ENCODE measurements around the gene MYZAP.

MYZAP gene

DNA sequence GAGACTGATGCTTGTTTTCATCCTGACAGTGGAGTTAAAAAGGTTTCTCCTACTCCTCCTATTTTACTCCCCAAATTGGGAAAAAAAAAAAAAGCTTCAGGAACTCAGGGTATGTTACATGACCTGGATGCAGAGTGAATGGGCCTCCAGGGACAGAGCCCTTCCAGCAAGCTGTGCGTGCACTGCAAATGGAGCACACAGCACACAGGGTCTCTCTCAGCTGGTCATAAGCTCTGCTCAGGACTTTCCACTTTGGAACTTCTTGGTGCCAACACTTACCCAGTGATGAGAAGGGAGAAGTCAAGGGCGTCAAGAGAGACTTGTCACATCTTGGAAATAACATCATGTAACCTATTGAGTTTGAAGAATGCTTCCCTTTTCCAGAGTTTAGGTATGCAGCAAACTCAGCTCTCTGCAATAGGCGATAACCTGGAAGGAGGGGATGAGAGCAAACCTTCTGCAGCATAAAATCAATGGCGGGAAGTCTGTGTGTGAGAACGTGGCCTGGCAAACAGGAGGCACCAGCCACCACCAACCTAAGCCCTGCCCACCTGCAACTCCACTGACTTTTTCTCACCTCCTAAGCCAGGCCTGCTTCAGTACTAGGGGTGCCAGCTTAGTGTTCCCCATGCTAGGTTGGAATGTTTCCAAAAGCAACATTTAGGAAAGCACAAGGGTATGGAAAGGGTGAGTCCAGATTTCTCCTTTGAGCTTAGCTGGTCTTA, 39.8 kb downstream of the MYZAP start:
- no peak for DNase-seq

DNA sequence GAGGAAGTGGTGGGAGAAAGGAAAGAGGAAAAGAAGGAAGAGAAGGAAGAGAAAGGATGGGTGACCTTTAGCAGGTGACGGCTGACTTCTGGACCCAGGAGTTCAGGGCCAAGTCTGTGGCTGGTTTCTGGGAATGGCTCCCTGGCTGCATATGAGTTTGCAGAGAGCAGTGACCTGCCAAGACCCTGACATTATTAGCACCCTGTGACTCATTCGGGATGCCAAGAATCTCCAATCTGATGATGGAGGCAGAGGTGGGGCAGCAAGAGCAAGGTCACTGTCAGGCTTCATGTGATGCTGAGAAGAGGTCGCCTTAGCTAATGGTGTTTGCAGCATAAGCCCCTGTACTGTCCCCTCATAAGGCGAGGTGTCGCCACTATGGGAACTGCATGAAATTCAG, 42.6 kb downstream of the MYZAP start:
- DNase-seq = no peak

DNA sequence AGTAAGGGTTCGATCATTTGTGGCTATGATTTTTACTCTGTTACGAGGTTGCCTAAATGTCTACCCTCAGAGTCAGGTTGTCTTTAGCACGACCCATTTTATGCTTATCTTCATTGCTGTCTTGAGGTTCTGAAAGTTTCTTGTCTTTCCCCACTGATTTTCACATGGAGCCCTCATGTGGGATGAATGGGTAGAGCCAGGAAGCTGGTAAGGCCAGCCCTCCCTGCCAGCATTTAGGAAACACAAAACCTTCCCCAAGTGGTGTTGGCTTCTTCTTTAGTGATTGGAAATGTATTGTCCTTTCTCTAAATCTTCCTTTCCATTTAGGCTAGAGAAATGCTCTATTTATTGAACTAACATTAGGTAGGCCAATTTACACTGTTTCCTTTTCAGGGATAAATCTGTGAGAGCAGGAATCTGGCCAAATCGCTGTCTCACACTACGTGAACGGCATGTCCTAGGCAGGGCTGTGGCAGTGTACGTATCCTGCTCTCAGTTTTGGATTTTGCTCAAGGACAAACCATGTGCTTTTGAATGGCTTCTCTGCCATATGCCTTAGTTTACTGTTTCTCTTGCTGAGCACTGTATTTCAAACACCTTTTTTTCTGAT, 43.7 kb downstream of the MYZAP start:
- no peak for DNase-seq

DNA sequence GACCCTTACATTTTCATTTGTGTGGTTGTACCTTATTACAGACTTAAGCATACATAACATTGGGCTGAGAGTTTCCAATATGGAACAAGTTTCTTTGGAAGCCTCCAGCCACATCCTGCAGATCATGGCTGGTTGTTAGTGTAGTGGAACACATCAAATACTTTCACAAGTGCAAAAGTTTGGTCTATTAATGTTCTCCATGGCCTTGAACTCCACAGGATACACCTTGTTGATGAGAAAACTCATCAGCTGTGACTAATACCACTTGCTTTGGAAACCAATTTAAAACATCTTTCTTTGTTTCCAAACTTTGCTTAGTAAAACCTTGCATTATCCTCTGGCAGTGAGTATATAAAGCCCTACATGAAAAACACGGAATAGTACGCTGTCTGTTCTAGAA, 46.1 kb downstream of the MYZAP start:
- no peak for DNase-seq

DNA sequence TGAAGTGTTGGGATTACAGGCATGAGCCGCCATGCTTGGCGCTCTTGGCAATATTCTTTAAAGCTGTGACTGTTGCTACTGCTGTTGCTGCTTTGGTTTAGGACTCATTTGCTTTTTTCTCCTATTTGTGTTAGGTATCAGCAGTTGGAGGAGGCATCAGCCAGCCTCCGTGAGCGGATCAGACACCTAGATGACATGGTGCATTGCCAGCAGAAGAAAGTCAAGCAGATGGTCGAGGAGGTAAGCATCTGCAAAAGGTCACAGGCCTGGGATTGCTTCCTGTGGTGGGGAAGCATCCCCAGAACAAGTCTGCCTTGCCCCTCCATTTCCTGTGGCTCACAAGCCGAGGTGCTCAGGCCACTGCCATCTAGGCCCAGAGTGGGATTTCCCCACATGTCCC, 47.6 kb downstream of the MYZAP start:
- no peak for DNase-seq

DNA sequence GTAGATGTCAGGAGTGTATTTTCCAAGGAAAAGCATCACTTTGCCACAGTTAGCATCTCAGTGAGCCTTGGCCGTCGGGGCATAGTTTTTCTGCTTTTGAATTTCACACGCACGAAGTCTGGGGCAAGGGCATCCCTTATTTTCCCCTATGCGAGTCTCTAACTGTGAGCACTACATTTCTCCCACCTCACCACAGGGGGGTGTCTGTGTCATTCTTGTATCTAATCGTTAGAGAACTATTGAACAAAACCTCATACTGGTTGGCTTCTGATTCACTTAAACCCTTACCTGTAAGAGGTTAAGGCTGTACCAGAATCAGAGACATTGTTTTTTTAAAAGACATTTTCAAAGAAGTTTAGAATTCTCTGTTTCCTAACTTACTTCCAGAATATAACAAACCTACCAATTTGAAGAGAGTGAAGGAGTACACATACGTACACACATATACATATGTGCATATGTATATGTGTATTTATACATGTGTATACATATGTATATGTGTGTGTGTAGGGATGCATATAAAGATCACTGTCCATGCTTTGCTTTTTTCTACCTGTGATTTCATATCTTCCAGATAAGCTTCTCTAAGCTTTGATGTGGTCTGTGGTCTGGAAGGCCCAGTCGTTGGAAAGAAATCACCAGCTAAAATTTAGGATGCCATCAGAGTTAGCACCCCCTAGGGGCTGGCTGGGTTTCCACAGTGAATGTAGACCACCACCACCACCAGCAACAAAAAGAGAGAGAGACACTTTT, 49.4 kb downstream of the MYZAP start:
- peak; percentile 4 for DNase-seq

DNA sequence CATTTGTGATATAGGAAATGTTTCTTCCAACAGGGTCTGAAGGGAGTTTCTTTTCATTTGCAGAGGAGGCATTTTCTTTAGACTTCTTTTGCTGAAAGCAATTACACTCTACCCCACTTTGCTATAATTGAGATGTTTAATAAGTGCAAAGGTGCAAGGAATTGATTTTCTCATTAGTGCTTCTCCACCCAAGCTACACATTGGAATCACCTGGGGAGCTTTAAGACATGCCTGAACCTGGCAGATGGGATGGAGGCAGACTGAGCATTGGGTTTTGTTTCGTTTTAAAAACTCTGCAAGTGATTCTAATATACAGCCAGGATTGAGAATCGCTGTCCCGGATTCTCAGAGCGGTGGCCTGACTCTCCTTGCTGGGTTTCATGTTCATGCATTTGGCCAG, 52.1 kb downstream of the MYZAP start:
- DNase-seq = no peak

DNA sequence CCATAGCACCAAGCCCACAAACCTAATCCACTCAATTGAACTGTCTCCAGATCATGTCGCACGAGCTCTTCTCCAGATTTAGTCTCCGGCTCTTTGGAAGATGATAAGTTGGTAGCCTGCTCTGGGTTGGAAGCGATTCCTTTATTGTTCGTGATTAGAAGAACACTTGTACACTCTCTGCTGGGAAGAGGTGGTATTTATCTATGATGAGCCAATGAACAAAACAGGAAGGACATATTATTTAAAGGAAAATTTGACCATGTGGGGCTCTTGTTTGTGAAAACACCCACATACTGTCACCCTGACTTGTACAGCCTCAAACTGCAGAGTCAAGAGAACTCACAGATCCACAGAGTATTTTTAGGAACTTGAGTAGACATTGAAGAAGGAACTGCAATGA, 54.4 kb downstream of the MYZAP start:
- DNase-seq = no peak

DNA sequence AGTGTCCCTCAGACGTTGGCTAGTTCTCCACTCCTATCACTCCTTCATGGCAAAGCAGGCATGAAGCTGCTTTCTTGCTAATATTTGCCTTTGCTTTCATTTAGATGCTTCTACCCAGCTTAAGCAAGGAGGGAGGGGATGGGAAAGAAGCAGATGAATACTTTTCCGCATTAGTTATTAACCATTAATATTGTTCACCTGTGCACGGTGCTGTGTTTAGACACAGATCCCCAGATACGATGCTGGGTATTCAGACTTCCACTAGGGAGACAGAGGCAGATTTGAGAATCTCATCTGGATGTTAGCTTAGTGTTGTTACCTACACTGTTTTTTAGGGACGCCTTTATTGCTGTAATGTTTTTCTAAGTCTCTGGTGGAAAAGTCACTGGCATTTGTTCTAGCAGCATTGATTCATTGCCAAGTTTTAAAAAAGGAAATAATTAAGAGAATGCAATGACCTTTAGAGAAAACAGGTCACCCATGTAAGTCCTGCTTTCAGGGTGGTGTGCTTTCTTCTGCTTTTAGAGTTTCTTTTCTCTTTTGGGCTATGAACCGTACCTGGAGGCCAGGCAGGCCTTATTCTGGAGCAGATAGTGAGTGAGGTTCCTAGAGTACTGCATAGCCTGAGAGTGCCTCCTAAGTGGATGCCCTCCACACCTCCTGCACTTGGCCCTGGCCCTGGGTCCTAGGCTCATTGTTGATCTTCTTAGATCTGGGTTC, 55.5 kb downstream of the MYZAP start:
- no peak for DNase-seq

DNA sequence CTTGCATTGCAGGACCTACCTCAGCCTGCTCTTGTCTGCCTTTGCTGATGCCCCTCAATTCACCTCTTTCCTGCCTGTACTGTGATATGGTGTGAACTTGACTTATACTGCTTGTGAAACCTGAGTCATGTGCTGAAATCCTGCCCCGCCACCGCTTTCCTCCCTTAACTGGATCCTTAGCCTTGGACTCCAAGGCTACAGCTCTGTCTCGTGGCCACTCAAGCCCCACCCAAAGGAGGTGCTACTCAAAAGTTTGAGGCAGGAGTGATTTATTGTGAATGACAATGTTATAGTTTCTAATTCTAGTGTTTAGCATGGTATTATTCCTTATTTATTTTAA, 56.1 kb downstream of the MYZAP start:
- DNase-seq = no peak

DNA sequence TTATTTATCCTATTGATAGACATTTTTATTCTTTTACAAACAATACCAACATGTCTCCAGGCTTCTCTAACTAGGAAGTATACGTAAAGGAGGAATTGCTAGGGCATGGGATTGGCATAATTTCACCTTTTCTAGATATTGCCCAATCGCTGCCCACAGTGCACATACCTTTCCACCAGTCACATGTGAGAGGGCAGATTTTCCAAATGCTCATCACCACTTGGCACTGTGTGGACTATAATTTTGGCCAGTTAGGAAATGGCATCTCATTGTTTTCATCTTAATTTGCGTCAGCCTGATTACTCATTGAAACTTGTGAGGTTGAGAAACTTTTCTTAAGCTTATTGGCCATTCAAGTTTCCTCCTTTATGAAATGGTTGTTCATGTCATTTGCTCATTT, 57.4 kb downstream of the MYZAP start:
- no peak for DNase-seq

DNA sequence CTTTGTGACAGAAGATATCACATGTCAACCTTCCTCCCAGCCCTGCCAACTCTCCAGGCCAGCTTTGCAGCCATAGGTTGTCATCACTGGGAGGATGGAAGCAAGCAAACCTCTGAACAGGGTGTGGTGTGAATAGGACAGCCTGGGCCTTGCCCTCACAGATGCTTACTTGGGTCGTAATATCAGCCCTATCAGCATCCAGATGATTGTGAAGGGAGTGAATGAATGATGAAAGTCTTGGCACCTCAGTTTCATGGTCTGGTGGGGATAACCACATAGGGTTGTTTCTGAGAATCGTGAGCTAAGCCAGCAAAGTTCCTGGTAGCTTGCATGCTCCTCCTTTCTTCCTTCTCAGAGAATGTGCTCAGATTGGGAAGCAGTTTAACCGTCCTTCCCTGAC, 59.7 kb downstream of the MYZAP start:
- no peak for DNase-seq

DNA sequence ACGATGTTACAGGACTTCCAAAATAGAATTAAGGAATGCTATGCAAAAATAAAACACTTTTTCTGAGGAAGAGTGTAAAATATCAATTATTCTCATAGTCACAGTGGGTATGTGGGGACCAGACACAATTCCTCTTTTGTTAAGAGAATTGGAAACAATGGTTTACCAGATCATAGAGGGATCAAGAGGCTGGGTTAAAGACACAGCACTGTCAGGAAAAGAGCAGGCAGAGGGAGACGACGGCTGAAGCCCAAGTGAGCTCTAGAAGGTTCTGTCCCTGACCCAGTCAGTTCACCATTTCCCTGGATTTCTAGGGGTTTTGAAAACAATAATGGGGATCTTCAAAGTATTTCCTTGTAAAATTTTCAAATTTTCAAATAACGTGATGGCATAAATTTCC, 60.8 kb downstream of the MYZAP start:
- DNase-seq = no peak

DNA sequence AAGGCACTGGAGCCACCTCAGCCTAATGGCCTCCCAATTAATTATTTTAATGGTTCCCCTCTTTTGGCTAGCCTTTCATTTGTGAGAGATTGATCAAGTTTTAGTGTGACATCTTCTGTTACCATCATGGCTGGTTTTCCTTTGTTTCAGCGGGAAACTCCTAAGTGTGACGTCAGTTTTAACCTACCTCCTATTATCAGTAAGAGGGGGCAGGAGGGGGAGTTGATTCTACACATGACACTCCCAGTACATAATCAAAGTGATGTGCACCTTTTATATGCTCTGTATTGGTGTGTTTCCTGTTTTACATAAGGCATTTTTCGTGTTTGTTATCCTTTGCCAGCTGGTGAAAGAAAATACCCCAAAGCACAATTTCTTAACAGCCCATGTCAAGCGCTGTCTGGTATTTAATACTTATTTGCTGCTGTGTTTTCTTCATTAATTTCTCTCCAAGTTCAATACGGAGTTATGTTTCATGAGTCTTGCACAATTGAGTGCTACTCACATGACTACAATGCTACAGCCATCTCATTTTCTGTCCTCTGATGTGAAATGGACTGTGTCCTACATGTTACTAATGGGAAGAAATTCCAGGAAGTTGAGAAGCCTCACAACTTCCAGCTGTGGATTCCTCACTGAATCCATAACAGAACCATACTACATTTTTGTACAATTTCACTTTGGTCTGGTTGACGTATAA, 62.6 kb downstream of the MYZAP start:
- DNase-seq = no peak

DNA sequence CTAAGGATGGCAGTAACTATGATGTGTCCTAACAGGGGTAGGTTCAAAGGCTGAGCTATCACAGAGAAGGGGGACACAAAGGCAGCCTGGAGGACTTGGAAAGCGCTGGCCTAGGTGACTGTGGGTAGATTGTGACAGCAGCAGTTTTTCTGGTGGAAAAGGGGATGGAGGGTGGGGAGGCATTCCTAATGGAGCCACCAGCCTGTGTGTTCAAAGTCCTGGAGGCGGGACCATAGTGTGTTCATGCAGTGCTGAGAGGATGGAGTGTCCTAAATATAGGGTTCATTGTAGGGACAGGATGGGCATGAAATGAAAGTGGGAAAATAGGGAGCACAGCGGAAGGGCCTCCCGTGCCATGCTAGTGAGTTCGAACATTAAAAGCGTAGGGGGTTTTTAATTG, 63.3 kb downstream of the MYZAP start:
- no peak for DNase-seq

DNA sequence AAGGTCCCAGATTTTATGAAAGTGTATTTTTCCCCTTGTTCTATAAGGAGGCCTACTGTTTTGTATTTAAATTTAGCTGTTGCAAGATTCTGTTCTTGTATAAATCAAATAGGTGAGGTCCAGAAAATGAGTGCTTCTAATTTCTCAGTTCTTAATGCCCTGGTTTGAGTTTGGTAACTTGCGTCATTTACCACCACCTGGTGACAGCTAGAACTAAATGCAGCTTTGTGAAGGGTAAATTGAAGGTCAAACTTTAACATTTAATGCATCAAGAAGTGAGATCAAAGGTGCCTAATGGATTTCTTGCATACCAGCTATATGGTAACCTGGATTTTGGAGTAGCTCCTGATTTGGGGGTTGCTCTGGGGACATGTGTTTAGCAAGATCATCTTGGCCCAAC, 64.1 kb downstream of the MYZAP start:
- no peak for DNase-seq

DNA sequence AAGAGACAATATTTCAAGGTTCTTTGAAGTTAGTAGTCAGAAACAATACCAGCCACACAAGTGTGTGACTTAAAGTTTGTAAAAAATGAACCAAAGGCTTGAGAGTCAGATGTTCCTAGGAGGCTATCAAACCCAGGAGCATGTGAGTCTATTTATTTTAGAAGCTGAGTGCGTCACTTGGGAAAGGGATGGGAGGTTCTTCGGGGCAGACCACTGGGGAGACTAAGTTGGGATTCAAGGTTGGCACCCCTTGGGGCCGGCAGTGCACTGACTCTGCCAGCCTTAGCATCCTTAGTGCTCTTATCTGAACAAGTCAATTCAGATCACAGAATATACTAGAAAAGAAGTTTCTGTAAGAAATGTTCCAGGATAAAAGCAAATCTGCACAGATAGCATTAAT, 64.7 kb downstream of the MYZAP start:
- DNase-seq = no peak

DNA sequence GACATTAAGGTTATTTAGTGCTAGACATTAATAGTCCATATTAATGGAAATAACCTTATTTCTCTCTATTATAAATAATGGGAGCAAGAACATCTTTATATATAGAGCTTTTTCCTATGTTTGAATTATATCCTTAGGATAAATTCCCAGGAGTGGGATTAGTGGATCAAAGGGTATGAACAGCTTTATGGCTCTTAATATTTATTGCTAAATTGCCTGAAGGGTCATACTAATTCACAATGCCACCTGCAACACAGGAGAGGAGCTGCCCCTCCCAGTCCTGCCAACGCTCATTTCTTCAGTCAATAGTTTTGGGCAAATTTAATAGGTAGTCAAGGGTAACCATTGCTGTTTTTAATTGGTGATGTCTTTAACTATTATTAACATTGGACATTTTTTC, 65.9 kb downstream of the MYZAP start:
- no peak for DNase-seq

DNA sequence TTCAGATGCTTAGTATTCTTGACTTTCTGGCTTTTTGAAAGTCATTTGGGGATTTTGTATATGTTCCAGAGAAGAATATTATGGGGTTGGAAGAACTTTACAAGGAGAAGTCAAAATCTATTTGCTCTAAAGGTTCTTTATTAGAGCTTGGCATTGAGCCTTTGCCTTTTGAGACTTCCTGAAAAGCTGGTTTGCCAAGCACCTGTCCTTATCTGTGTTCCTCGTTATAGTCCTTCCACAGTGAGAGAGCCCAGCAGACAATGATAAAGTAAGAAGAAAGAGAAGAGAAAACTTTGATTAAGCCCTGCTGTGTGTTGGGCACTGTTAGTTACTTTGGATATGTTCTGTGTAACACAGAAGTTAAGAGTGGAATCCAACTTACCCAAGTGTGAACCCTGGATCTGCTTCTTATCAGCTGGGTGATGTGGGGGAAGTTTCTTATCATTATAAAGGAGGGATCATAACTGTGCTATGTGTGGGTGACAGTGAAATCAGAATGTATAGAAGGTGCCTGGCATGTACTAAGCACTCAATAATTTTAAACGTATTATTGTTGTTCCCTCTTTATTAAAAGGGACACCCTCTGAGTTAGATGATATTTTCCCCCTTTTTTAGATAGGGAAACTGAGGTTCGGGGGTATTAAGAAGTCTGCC, 70.5 kb downstream of the MYZAP start:
- DNase-seq = no peak

DNA sequence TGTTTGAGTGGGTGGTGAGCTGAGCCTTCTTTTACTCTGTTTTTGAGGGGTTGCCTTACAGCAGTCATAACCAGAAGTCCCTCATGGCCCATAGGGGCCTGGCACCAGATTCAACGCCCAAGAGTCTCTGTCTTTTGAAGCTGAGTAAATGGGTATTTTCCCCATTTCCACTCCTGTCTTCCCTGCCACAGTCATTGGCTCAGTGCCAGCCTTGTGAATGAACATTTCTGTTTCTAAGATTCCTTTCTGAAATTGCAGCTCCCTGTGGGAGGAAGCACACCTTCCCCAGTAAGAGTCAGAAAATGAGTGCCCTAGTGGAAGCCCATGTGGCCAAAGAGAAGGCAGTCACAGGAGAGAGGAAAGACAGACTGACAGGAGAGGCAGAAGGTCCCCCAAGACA, 71.1 kb downstream of the MYZAP start:
- DNase-seq = no peak

DNA sequence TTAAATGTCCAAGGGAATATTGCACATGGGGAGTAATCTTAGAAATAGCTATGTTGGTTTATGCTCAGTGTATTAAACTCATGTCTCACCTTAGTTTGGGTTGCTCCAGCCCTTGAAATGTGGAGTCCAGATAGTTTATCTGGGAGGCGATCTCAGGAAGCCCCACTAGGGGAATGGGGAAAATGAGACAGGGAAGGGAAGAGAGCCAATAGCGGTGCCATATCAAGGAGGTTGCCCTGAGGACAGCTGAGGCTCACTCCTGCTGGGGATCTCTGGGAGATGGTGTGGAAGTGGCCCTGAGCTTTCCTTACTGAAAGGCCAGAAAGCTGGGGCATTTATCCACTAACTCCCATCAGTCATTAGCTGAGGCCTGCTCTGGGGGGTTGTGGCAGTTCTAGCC, 71.6 kb downstream of the MYZAP start:
- no peak for DNase-seq

DNA sequence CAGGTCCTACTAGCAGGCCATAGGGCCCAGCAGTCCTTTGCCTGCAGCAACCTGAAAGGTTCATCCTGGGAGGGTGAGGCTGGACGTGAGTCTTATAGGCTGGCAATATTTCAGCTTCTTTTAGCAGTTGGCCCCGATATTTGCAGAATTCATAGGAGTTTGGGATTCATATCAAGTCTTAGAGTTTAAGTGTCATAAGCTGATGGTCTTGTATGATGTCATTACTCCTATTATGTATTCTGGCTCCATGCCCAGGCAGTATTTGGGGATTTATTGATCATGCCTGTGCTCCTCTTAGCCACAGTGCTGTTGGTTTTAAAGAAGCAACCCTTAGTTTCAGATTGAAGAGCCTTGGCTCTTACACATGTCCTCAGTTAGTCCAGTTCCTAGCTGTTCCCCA, 73.5 kb downstream of the MYZAP start:
- no peak for DNase-seq

DNA sequence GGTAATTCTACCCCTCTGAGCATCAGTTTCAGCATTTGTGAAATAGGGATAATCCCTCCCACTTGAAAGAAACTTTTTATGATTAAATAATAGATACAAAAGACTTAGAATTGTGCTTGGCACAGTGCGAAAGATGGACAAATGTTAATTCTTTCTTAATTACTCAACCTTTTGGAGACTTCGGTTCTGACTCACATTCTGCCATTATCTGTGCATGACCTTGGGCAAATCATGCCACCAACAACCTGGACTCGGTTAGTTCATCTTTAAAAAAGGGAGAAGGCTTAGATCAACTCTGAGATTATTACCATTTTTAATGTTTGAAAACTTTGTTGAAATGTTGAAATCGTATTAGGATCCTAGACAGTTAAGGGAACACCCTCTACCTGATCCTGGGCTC, 74.2 kb downstream of the MYZAP start:
- DNase-seq = no peak

Data from MV-4-11 (cell line).